Measurements from ENCODE around the gene P2RY8.
"Not testable (repeated sequence)": the region's sequence is repeated elsewhere in the genome, so short reads cannot be mapped to it uniquely, and the experiment has no call there.

Gene P2RY8

GRCh38 chrX:1537031-1537715 is at the start of gene P2RY8:
TSS of gene P2RY8 (minus strand) at chrX:1537185. CDS start at chrX:1466558, 70,627 bp downstream.
- H3K36me3 Mint-ChIP-seq (ENCODE audit: low read depth) = peaks cover 10% of the 10 kb centered on the region
- peak; percentile 83 for DNase-seq
- H3K9me3 Mint-ChIP-seq = no peaks in the 10 kb centered on the region
- H3K4me1 Mint-ChIP-seq (ENCODE audit: low read depth) = peaks cover 38% of the 10 kb centered on the region
- peak within 1 kb of the TSS; percentile 99 for H3K27ac Mint-ChIP-seq
- no peaks in the 10 kb centered on the region for H3K27me3 Mint-ChIP-seq
- peak within 1 kb of the TSS; percentile 89 for H3K4me3 Mint-ChIP-seq

DNA sequence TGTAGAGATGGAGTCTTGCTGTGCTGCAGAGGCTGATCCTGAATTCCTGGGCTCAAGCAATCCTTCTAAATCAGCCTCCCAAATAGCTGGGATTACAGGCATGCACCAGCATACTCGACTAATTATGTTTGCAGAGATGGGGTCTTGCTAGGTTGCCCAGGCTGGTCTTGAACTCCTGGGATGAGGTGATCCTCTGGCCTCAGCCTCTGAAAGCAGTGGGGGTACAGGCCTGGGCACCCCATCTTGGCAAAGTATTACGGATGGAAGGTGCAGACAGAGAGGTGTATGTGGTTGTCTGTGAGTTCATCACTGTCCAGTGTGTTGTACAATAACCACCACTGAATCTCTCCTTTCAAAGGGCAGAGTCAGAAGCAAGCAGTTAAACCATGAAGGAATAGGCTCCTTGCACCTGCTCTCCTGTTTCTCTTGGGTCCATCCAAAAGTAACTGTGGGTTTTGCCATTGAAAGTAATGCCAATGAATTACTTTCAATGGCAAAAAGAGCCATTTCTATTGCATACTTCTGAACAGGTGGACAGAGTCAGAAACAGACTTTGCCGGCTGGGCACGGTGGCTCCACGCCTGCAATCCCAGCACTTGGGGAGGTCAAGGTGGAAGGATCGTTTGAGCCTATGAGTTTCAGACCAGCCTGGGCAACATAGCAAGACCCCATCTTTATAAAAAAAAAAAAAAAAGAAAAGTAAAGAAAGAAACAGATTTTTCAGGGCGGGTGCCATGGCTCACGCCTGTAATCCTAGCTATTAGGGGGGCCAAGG is 47.4 kb upstream of the P2RY8 start:
- no peak for DNase-seq
- Mint-ChIP-seq H3K36me3 (ENCODE audit: low read depth) (no peaks in the 10 kb centered on the region), H3K4me1 (ENCODE audit: low read depth) (peaks cover 29% of the 10 kb centered on the region), H3K27me3 (no peaks in the 10 kb centered on the region), H3K9me3 (no peaks in the 10 kb centered on the region), H3K4me3 (no peak overlapping the region), H3K27ac (no peak overlapping the region)

DNA sequence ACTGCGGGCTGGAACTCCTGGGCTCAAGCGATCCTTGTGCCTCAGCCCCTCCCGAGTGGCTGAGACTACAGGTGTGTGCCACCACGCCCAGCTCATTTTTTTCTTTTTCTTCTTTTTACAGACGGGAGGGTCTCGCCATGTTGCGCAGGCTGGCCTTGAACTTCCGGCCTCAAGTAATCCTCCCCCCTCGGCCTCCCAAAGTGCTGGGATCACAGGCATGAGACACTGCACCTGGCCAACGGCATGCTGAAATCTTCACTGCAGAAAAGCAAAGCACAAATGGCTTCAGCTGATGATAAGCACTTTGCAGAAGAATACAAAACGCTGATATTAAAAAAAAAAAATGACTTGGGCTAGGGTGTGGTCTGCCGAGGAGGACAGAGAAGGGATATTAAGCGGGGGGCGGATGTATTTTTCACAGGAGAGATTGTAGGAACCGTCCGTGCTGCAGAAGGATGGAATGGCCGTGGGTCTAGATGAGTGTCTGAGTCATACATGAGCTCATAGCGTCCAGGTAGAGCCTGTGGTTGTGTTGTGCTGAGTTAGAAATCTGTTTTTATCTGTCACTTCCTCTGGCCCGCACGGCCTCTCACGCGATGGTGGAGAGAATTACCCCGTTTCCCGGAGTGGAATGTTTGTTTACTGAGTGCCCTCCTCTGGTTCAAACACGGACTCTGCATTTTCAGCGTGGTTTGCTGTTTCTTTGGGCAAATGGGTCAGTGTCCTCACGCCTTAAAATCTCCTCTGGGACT is 45.9 kb upstream of the P2RY8 start:
- Mint-ChIP-seq H3K4me3 (peak overlapping the region; percentile 53), H3K27me3 (no peaks in the 10 kb centered on the region), H3K4me1 (ENCODE audit: low read depth) (peaks cover 28% of the 10 kb centered on the region), H3K9me3 (no peaks in the 10 kb centered on the region), H3K27ac (peak overlapping the region; percentile 92), H3K36me3 (ENCODE audit: low read depth) (no peaks in the 10 kb centered on the region)
- peak; percentile 67 for DNase-seq

DNA sequence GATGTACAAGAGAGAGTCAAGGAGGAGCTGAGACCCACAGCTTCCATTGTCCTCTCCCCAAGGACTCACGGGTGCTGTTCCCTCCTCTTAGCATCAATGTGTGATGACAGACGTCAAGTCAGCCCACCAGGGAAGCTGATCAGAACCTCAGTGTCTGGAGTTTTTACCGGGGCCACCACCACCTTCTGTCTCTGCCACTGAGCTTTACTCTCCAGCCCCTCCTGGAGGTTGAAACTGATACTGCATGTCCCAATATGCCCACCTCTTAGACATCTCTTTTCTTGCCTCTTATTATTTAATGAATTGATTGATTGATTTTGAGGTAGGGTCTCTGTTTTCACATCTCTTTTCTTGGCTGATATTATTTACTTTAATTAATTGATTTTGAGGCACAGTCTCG is 44.1 kb upstream of the P2RY8 start:
- Mint-ChIP-seq H3K27me3 (no peaks in the 10 kb centered on the region), H3K36me3 (ENCODE audit: low read depth) (no peaks in the 10 kb centered on the region), H3K4me3 (peak overlapping the region; percentile 18), H3K9me3 (no peaks in the 10 kb centered on the region), H3K4me1 (ENCODE audit: low read depth) (peaks cover 24% of the 10 kb centered on the region), H3K27ac (no peak overlapping the region)
- DNase-seq = peak; percentile 72

GRCh38 chrX:1578511-1579173 is 41.7 kb upstream of the P2RY8 start:
- no peak for DNase-seq
- Mint-ChIP-seq H3K9me3 (no peaks in the 10 kb centered on the region), H3K4me3 (no peak overlapping the region), H3K4me1 (ENCODE audit: low read depth) (peaks cover 20% of the 10 kb centered on the region), H3K27ac (no peak overlapping the region), H3K36me3 (ENCODE audit: low read depth) (no peaks in the 10 kb centered on the region), H3K27me3 (no peaks in the 10 kb centered on the region)

DNA sequence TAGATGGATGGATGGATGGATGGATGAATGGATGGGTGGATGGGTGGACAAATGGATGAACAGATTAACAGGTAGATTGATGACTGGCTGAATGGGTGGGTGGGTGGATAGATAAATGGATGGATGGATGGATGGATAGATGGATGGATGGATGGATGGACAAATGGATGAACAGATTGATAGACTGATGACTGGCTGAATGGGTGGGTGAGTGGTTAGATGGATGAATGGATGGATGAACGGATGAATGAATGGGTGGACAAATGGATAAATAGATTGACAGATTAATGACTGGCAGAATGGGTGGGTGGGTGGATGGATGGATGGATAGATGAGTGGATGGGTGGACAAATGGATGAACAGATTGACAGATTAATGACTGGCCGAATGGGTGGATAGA is 40.9 kb upstream of the P2RY8 start:
- no peaks in the 10 kb centered on the region for H3K36me3 Mint-ChIP-seq (ENCODE audit: low read depth)
- no peak overlapping the region for H3K4me3 Mint-ChIP-seq
- no peaks in the 10 kb centered on the region for H3K9me3 Mint-ChIP-seq
- H3K4me1 Mint-ChIP-seq (ENCODE audit: low read depth) = peaks cover 12% of the 10 kb centered on the region
- no peak overlapping the region for H3K27ac Mint-ChIP-seq
- no peak for DNase-seq
- H3K27me3 Mint-ChIP-seq = no peaks in the 10 kb centered on the region

DNA sequence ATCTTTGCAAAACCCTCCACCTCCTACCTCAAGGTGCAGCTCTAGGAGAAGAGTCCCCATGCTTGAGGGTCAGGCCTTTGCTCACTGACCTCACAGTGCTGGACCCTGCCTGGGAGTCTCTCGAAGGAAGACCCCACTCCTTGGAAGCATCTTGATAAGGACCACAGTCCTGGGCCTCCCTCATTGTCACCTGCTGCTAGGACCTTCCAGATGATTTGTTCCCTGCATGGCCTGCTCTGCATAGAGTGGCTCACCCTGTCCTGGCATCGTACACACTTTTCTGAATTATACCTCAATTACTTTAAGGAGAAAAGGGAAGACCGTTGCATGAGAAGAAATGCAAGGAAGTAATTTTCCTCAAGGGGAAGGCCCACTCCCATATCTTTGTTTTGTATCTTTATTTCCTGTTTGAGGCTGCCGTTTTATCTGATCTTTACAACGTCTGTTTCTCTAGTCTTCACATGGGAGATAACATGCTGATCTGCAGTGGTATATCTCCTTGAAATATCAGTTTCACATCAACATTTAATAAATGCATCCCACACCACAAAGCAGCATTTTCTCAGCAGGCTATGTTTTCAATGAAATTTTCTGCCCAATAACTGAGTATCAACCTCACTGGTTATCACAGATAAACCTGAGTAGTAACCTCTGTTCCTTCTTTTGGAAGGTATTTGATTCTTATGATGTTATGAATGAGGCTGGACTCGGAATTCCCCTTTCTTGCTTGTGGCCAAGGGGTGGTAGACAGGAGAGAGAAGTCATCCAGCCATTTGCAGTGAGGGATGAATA is 39.4 kb upstream of the P2RY8 start:
- DNase-seq = peak; percentile 34
- no peaks in the 10 kb centered on the region for H3K36me3 Mint-ChIP-seq (ENCODE audit: low read depth)
- H3K4me3 Mint-ChIP-seq = no peak overlapping the region
- no peaks in the 10 kb centered on the region for H3K27me3 Mint-ChIP-seq
- no peaks in the 10 kb centered on the region for H3K9me3 Mint-ChIP-seq
- peaks cover 12% of the 10 kb centered on the region for H3K4me1 Mint-ChIP-seq (ENCODE audit: low read depth)
- H3K27ac Mint-ChIP-seq = no peak overlapping the region

GRCh38 chrX:1574181-1574580 is 37.2 kb upstream of the P2RY8 start:
- not testable (repeated sequence) for H3K4me3 Mint-ChIP-seq; H3K36me3 Mint-ChIP-seq (ENCODE audit: low read depth); H3K9me3 Mint-ChIP-seq; H3K27me3 Mint-ChIP-seq; H3K27ac Mint-ChIP-seq; DNase-seq
- H3K4me1 Mint-ChIP-seq (ENCODE audit: low read depth) = peaks cover 22% of the 10 kb centered on the region

DNA sequence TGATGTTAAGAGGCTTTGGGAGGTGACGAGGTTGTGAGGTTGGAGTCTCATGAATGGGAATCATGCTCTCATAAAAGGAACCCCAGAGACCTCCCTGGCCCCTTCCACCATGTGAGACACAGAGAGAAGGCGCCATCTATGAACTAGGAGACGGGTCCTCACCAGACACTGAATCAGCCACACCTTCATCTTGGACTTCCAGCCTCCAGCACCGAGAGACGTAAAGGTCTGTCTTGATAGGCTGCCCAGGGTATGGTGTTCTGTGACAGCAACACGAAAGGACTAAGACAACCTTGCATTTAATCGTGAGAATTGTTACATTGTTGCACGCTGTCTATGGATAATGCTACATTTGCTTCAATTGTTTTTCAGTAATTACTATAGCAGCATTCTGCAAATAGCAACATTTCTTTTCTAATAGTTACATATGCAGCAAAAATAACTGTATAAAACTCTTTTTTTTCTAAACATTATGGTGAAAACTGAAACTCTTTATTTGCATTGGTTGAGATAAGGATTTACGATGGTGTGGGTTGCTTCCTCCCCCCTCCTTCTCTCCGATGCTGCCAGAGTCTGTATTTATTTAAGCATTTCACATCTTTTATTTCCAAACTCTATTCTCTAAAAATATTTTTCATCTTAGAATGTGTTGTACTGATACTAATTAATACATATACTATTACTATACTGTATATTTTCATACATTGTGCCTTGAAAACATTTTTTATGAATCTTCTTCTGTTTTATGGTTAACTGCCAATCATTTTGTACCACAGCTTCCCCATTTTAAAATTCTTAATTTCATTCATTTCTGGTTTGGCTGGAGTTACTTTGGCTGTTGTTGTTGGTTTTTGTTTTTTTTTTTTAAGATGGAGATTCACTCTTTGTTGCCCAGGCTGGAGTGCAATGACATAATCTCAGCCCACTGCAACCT is 28.0 kb upstream of the P2RY8 start:
- no peaks in the 10 kb centered on the region for H3K9me3 Mint-ChIP-seq
- no peaks in the 10 kb centered on the region for H3K36me3 Mint-ChIP-seq (ENCODE audit: low read depth)
- no peak for DNase-seq
- no peak overlapping the region for H3K4me3 Mint-ChIP-seq
- no peak overlapping the region for H3K27ac Mint-ChIP-seq
- peaks cover 39% of the 10 kb centered on the region for H3K4me1 Mint-ChIP-seq (ENCODE audit: low read depth)
- no peaks in the 10 kb centered on the region for H3K27me3 Mint-ChIP-seq

DNA sequence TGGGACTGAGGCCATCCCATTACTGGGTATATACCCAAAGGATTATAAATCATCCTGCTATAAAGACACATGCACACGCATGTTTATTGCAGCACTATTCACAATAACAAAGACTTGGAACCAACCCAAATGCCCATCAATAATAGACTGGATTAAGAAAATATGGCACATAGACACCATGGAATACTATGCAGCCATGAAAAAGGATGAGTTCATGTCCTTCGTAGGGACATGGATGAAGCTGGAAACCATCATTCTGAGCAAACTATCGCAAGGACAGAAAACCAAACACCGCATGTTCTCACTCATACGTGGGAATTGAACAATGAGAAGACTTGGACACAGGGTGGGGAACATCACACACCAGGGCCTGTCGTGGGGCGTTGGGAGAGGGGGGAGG is 27.1 kb upstream of the P2RY8 start:
- DNase-seq; H3K27ac Mint-ChIP-seq; H3K36me3 Mint-ChIP-seq (ENCODE audit: low read depth); H3K9me3 Mint-ChIP-seq; H3K27me3 Mint-ChIP-seq; H3K4me3 Mint-ChIP-seq: not testable (repeated sequence)
- peaks cover 36% of the 10 kb centered on the region for H3K4me1 Mint-ChIP-seq (ENCODE audit: low read depth)

GRCh38 chrX:1561164-1561563 is 24.2 kb upstream of the P2RY8 start:
- Mint-ChIP-seq H3K36me3 (ENCODE audit: low read depth) (no peaks in the 10 kb centered on the region), H3K27ac (no peak overlapping the region), H3K4me3 (no peak overlapping the region), H3K9me3 (no peaks in the 10 kb centered on the region), H3K4me1 (ENCODE audit: low read depth) (peaks cover 38% of the 10 kb centered on the region), H3K27me3 (no peaks in the 10 kb centered on the region)
- no peak for DNase-seq

GRCh38 chrX:1558761-1559468 is 21.9 kb upstream of the P2RY8 start:
- peaks cover 8% of the 10 kb centered on the region for H3K9me3 Mint-ChIP-seq
- peak; percentile 14 for DNase-seq
- H3K27me3 Mint-ChIP-seq = no peaks in the 10 kb centered on the region
- no peak overlapping the region for H3K27ac Mint-ChIP-seq
- no peaks in the 10 kb centered on the region for H3K36me3 Mint-ChIP-seq (ENCODE audit: low read depth)
- H3K4me3 Mint-ChIP-seq = no peak overlapping the region
- H3K4me1 Mint-ChIP-seq (ENCODE audit: low read depth) = peaks cover 41% of the 10 kb centered on the region
